DMS114 treated with DMSO at 0.1 percent for 48 hours (cell line): ENCODE data around the gene CD93.

Experiments
- DNase-seq: peaks from one replicate; lab custom pipeline; 2025; ENCODE audit not compliant: unreplicated experiment; lab: John Stamatoyannopoulos, UW

Gene CD93

GRCh38 chr20:23100720-23101107 lies 14.6 kb upstream of the CD93 start:
- DNase-seq = no peak

DNA sequence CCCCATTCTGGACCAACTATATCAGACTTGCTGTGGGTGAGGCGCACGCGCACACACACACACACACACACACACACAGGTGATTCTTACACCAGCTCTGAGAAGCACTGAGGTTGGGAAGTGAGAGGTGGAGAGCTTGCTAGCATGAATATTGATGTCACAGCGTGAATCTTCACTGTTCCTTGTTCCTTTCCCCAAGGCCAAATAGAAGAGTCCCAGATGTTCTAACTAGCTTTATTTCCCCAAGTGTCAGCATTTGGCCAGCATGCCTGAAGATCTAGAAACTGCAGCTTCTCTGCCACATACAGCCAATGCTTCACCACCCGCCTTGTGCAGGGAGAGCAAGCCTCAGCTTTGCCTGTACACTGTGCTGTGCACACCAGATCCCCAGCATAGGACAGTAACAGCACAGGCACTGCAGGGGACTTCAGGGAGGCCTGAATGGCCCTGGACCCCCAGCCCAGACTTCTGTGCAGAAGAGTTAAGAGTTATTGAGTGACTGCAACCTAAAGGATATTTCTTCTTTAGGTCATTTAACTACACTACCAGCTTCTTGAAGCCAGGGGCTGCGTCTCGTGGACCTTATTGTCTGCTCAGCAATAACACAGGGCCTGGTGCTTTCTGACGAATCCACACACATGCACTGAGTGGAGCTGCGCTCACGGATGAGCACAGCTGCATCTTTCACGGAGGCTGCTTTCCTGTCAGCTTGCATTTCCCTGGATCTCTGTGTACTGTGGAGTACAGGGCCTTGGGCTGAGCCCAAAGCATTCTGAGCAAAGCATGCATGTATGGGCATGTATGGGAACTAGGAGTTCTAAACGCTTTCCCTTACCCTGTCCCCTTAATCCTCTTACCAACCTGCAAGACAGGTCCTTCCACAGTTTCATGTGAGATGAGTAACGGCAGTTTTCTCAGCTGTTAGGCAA lies 13.9 kb upstream of the CD93 start:
- DNase-seq = no peak

- DNase-seq = no peak
Observed at GRCh38 chr20:23097636-23098580, 11.8 kb upstream of the CD93 start.

GRCh38 chr20:23096986-23097520 lies 10.9 kb upstream of the CD93 start:
- no peak for DNase-seq

DNA sequence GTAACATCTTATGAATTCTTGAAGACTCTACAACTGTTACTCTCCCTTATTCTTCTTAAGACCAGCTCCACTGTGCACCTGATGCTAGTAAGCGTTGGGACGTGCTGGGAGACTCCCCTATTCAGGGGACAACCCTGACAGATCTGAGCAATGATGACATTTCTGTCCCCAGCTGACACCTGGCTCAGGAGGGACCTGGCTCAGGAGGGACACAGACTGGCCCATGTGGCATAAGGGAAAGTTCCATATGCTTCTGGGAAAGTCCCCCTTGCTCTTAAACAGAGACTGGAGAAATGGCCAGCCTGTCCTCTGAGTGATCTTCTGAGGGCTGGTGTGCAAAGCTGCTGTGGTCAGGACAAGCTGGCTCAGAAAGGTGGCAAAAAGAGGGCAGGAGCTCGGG lies 10.0 kb upstream of the CD93 start:
- no peak for DNase-seq

GRCh38 chr20:23095499-23095898 lies 9.4 kb upstream of the CD93 start:
- DNase-seq = no peak

DNA sequence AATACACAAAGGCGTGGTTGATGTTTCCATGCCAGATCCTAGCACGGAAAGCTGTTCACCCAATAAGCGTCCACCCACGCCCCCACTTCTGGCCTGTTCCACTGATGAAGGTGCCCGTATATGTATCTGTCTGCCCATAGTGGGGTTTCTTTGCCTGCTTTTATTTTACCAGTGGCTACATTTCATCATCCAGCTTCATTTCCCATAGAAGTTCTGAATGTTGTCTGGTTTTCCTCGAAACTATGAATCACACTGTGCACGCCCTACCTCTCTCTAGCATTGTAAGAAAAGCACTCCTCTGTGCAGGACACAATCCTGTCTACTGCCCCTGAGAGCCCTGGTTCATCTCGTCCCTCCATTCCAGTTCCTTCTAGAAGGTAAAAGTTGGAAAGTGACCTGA lies 8.8 kb upstream of the CD93 start:
- no peak for DNase-seq

GRCh38 chr20:23094213-23094896 lies 8.2 kb upstream of the CD93 start:
- DNase-seq = no peak

- no peak for DNase-seq
Observed at GRCh38 chr20:23093613-23094012, 7.5 kb upstream of the CD93 start.

DNA sequence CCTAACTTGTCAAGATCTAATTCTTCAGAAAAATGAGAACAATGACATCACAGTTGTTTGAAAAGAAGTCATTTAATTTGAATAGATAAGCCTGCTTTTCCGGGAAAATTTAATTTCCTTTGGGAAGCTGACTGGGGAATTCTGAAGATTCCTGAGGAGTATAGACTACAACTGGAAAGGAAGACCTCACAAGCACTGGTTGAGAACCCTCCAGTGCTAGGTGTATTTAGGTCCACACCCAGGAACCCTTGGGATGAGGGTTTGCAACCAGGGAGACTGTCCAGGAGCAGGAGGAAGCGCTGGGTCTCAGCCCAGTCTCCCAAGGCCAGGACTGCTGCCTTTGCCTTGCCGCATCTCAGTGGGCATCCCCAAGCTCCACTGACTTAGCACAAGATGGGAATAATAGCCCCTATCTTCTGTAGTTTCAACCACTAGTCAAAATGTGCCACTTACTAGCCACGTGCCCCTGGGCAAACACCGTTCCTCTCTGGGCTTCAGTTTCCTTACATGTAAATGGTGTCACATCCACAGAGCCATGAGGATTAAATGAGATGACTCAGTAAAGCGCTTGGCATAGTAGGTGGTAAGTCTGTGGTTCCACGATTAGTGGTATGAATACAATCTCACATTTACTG lies 6.9 kb upstream of the CD93 start:
- DNase-seq = no peak

- DNase-seq = no peak
Observed at GRCh38 chr20:23092384-23092756, 6.2 kb upstream of the CD93 start.

GRCh38 chr20:23091721-23092383 lies 5.7 kb upstream of the CD93 start:
- no peak for DNase-seq

- no peak for DNase-seq
Observed at GRCh38 chr20:23090878-23091277, 4.8 kb upstream of the CD93 start.

- no peak for DNase-seq
Observed at GRCh38 chr20:23090147-23090546, 4.0 kb upstream of the CD93 start.

GRCh38 chr20:23088866-23089265 lies 2.7 kb upstream of the CD93 start:
- DNase-seq = no peak

- DNase-seq = no peak
Observed at GRCh38 chr20:23087587-23088251, 1.6 kb upstream of the CD93 start.

DNA sequence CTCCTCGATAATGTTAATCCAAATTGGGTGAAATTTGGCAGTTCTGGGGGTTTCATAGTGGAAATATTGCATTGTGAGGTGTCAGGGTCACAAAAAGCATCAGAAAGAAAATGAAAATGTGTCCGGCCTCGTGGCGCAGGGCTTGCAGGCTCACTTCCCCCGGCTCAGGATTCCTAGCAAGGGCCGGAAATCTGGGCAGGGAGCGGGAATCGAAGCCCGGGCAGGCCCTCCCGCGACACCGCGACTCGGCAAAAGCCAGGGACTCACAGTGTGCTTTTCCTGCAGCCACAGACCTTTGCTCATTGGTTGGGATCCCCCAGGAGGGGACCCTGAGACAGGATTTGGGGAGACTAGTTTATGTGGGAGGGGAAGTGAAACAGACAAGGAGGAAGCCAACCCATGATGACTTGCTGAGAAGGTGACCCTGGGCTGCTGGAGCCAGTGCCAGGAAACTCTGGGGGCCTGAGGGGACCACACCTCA lies 847 bp upstream of the CD93 start:
- DNase-seq = no peak

DNA sequence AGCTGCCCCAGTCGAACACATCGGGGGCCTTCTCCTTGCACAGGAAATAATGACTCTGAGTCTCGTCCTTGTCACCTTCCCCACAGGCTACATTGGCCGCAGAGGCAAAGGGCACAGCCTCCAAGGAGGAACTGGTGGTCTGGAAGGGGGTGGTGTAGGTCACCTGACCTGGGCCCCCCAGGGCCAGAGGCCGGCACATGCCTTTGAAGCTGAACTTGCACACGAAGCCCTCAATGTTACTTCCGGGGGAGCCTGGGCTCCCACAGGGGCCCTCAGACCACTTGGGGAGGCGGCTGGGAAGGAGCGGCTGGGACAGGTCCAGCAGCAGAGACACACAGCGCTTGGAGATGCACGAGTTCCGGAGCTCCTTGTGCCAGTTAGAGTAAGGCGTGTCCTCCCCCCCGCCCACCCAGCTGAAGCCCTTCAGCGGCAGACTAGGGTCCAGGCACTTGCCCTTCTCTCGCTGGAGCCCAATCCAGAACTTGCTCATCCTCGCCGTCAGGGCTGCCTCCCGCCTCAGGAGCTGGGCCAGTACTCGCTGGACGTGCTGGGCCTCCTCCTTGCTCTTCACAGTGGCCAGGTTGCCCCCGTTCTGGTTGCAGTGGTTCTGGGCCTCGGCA lies 578 bp downstream of the CD93 start:
- no peak for DNase-seq

- no peak for DNase-seq
Observed at GRCh38 chr20:23084845-23085365, 1.2 kb downstream of the CD93 start.
